Renal cortical epithelial cell (primary cell): ENCODE measurements around the gene DLG5. TPM values are rescaled to one million over a fixed set of nuclear protein-coding genes. Genes with fewer than 3 reads are reported as not detected.

Experiments used
- DNase-seq: peaks from one replicate; pipeline ENCODE4 v3.0.0-alpha.2; 2011; ENCODE audit warnings: low read depth
- total RNA-seq: library from RNA; depleted of rRNA; stranded (reverse); fragments of >200 nt; gene quantifications from 2 replicates; pipeline ENCODE4 v1.2.3, GENCODE V29; 2014

The DLG5 gene
- 11.3 and 39.0 TPM in 2 replicates for total RNA-seq

- DNase-seq = no peak
Measured at GRCh38 chr10:77926566-77927401, at the start of gene DLG5. Gene DLG5, minus strand, starts transcription at chr10:77926755. Its CDS starts 235 bp downstream, at chr10:77926520.

- no peak for DNase-seq
Measured at GRCh38 chr10:77975086-77975666, 48.6 kb upstream of the DLG5 start.

GRCh38 chr10:77974396-77975074, 48.0 kb upstream of the DLG5 start:
- DNase-seq = peak; percentile 53

- DNase-seq = no peak
Measured at GRCh38 chr10:77973276-77973675, 46.7 kb upstream of the DLG5 start.

- DNase-seq = no peak
Measured at GRCh38 chr10:77972148-77972547, 45.6 kb upstream of the DLG5 start.

- DNase-seq = no peak
Measured at GRCh38 chr10:77971804-77972144, 45.2 kb upstream of the DLG5 start.

GRCh38 chr10:77970869-77971803, 44.6 kb upstream of the DLG5 start:
- DNase-seq = peak; percentile 62

GRCh38 chr10:77969114-77969513, 42.6 kb upstream of the DLG5 start:
- DNase-seq = no peak

GRCh38 chr10:77967611-77968022, 41.1 kb upstream of the DLG5 start:
- no peak for DNase-seq

- DNase-seq = no peak
Measured at GRCh38 chr10:77965294-77965693, 38.7 kb upstream of the DLG5 start.

GRCh38 chr10:77964811-77965210, 38.3 kb upstream of the DLG5 start:
- no peak for DNase-seq

- DNase-seq = no peak
Measured at GRCh38 chr10:77963901-77964300, 37.3 kb upstream of the DLG5 start.

- DNase-seq = no peak
Measured at GRCh38 chr10:77962350-77963146, 36.0 kb upstream of the DLG5 start.

GRCh38 chr10:77961668-77962067, 35.1 kb upstream of the DLG5 start:
- no peak for DNase-seq

- DNase-seq = no peak
Measured at GRCh38 chr10:77960829-77961329, 34.3 kb upstream of the DLG5 start.

GRCh38 chr10:77959887-77960455, 33.4 kb upstream of the DLG5 start:
- DNase-seq = no peak

GRCh38 chr10:77959384-77959783, 32.8 kb upstream of the DLG5 start:
- DNase-seq = peak; percentile 61

GRCh38 chr10:77955136-77955535, 28.6 kb upstream of the DLG5 start:
- no peak for DNase-seq

- DNase-seq = peak; percentile 86
Measured at GRCh38 chr10:77949167-77949566, 22.6 kb upstream of the DLG5 start.

- DNase-seq = no peak
Measured at GRCh38 chr10:77946084-77946483, 19.5 kb upstream of the DLG5 start.
